Prostate gland (tissue), 2 donors: ENCODE measurements around the gene MAP3K6.

ENCODE experiments used
- POLR2AphosphoS5 ChIP-seq: sonication (generic); formaldehyde crosslinking; IDR thresholded peaks from one replicate; pipeline ENCODE4 v1.6.1; 2017; ENCODE audit warnings: antibody characterized with exemption
- TF ChIP-seq, protein P1 (sequence below), 4 experiments: fragments of 200-600 bp in 2 of 4; fragments of 450-650 bp in 2 of 4; sonication (generic) in 2 of 4; IDR thresholded peaks; 1 replicate in 3 of 4; 2 replicates in 1 of 4; pipeline ENCODE4 v1.5.1; 2016 to 2019; ENCODE audit warnings: antibody characterized with exemption in 4 of 4, mild to moderate bottlenecking in 2 of 4, moderate library complexity in 2 of 4

DNA sequence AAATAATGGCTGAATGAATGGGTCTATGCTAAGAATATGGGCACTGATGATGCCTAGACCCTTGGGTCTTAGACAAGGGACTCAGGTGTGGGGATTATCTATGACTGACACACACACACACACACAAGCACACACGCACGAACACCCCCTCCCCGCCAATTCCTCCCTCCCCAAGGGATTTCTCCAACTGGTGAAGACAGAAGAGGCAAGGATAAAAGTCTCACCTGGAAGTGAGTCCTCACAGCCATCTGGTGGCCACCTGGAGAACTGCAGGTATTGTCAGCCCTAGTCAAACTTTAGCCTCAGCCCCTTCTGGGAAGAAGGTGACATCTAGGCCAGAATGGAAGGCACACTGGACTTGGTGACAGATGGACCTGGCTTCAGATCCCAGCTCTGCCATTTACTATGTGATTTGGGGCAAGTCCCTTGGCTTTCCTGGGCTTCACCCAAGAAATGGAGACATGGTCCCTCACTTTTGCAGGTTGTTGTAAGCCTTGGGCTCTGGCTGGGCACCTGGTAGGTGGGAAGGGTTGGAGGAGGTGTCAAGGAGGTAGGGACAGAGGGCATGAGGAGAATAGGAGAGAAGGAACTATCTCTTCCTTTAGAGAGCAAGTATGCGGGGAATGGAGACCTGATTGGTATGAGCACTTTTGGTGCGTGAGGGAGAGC lies 21.7 kb upstream of the MAP3K6 start:
- TF ChIP-seq, protein P1, sequence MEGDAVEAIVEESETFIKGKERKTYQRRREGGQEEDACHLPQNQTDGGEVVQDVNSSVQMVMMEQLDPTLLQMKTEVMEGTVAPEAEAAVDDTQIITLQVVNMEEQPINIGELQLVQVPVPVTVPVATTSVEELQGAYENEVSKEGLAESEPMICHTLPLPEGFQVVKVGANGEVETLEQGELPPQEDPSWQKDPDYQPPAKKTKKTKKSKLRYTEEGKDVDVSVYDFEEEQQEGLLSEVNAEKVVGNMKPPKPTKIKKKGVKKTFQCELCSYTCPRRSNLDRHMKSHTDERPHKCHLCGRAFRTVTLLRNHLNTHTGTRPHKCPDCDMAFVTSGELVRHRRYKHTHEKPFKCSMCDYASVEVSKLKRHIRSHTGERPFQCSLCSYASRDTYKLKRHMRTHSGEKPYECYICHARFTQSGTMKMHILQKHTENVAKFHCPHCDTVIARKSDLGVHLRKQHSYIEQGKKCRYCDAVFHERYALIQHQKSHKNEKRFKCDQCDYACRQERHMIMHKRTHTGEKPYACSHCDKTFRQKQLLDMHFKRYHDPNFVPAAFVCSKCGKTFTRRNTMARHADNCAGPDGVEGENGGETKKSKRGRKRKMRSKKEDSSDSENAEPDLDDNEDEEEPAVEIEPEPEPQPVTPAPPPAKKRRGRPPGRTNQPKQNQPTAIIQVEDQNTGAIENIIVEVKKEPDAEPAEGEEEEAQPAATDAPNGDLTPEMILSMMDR (IDR thresholded peaks at IDR 0.05) = peak; percentile 89 to 96 (median 94)
- peak; percentile 65 for TF ChIP-seq POLR2AphosphoS5
